CD14-positive monocyte (primary cell): ENCODE data around the gene PEX12. TPM values are rescaled to one million over a fixed set of nuclear protein-coding genes. Genes with fewer than 3 reads are reported as not detected.

Experiments used
- DNase-seq, 3 donors: peaks; one replicate each; pipeline ENCODE4 v3.0.0-alpha.2; 2011 to 2022
- H2AFZ ChIP-seq: 2 replicates; pipeline ENCODE4 v1.6.0; 2012; ENCODE audit warnings: mild to moderate bottlenecking, low read depth, low read length, inconsistent platforms; ENCODE audit not compliant: insufficient read depth, poor library complexity, severe bottlenecking
- H3K27ac ChIP-seq, 2 donors: 1 replicate in 1 of 2; 2 replicates in 1 of 2; pipeline ENCODE4 v1.5.1; 2012 to 2013; ENCODE audit warnings: low read length in 2 of 2, control low read depth in 1 of 2, inconsistent platforms in 1 of 2, low read depth in 1 of 2, mild to moderate bottlenecking in 1 of 2
- H3K27me3 ChIP-seq, 2 donors: one replicate each; pipeline versions ENCODE4 v1.6.0 to v1.6.1; 2011 to 2013; ENCODE audit warnings: low read length in 2 of 2; ENCODE audit not compliant: control insufficient read depth in 2 of 2, insufficient read depth in 2 of 2
- H3K36me3 ChIP-seq, 2 donors: replicated peaks in 1 of 2; 1 replicate in 1 of 2; 2 replicates in 1 of 2; pipeline versions ENCODE4 v1.5.1 to v1.6.1; 2012 to 2013; ENCODE audit warnings: low read length in 2 of 2, control low read depth in 1 of 2, inconsistent platforms in 1 of 2, mild to moderate bottlenecking in 1 of 2; ENCODE audit not compliant: insufficient read depth in 2 of 2, control insufficient read depth in 1 of 2
- H3K4me1 ChIP-seq, 2 donors: 1 replicate in 1 of 2; 2 replicates in 1 of 2; pipeline versions ENCODE4 v1.5.1 to v1.6.1; 2012 to 2013; ENCODE audit warnings: low read length in 2 of 2, control low read depth in 1 of 2, inconsistent platforms in 1 of 2, mild to moderate bottlenecking in 1 of 2, moderate library complexity in 1 of 2; ENCODE audit not compliant: insufficient read depth in 2 of 2, control insufficient read depth in 1 of 2
- H3K4me2 ChIP-seq: replicated peaks from 2 replicates; pipeline ENCODE3; 2012; ENCODE audit warnings: low read length, moderate library complexity, mild to moderate bottlenecking; ENCODE audit not compliant: poor library complexity, severe bottlenecking; ENCODE audit errors: extremely low read depth
- H3K4me3 ChIP-seq, 3 experiments: fragments of 200-600 bp in 1 of 3; sonication (generic) in 1 of 3; replicated peaks in 1 of 3; 1 replicate in 2 of 3; 2 replicates in 1 of 3; pipeline ENCODE4 v1.5.1; 2011 to 2013; ENCODE audit warnings: low read length in 3 of 3, mild to moderate bottlenecking in 3 of 3, control low read depth in 2 of 3, low read depth in 2 of 3, inconsistent platforms in 1 of 3, moderate library complexity in 1 of 3
- H3K79me2 ChIP-seq: 2 replicates; pipeline ENCODE4 v1.6.0; 2012; ENCODE audit warnings: mild to moderate bottlenecking, control low read depth, inconsistent platforms, low read length, moderate library complexity; ENCODE audit not compliant: insufficient read depth
- H3K9ac ChIP-seq: 2 replicates; pipeline ENCODE4 v1.6.0; 2017; ENCODE audit warnings: low read length, mild to moderate bottlenecking; ENCODE audit not compliant: insufficient read depth, poor library complexity, severe bottlenecking
- H3K9me3 ChIP-seq, 2 donors: replicated peaks in 1 of 2; 1 replicate in 1 of 2; 2 replicates in 1 of 2; pipeline versions ENCODE4 v1.5.1 to v1.6.1; 2012 to 2013; ENCODE audit warnings: low read length in 2 of 2, control low read depth in 1 of 2; ENCODE audit not compliant: control insufficient read depth in 1 of 2, insufficient read depth in 1 of 2
- H4K20me1 ChIP-seq: 2 replicates; pipeline ENCODE4 v1.6.0; 2012; ENCODE audit warnings: mild to moderate bottlenecking, low read length, control low read depth, moderate library complexity; ENCODE audit not compliant: insufficient read depth
- H3K27ac Mint-ChIP-seq, 7 donors: one replicate each; pipeline ENCODE4 v1.8.0; 2020; ENCODE audit warnings: mild to moderate bottlenecking in 7 of 7, mixed read lengths in 7 of 7, moderate library complexity in 6 of 7, inconsistent platforms in 2 of 7
- H3K27me3 Mint-ChIP-seq, 3 donors: one replicate each; pipeline ENCODE4 v1.8.0; 2021 to 2022; ENCODE audit warnings: low read depth in 3 of 3, mild to moderate bottlenecking in 3 of 3, mixed read lengths in 3 of 3, moderate library complexity in 3 of 3, inconsistent platforms in 1 of 3
- H3K36me3 Mint-ChIP-seq, 2 donors: one replicate each; pipeline ENCODE4 v1.8.0; 2020; ENCODE audit warnings: mixed read lengths in 2 of 2, inconsistent platforms in 1 of 2, mild to moderate bottlenecking in 1 of 2
- H3K4me1 Mint-ChIP-seq: one replicate; pipeline ENCODE4 v1.8.0; 2020; ENCODE audit warnings: mild to moderate bottlenecking, mixed read lengths
- H3K4me3 Mint-ChIP-seq, 2 donors: one replicate each; pipeline ENCODE4 v1.8.0; 2020; ENCODE audit warnings: mild to moderate bottlenecking in 2 of 2, mixed read lengths in 2 of 2, moderate library complexity in 1 of 2
- H3K9me3 Mint-ChIP-seq, 7 donors: one replicate each; pipeline ENCODE4 v1.8.0; 2020 to 2022; ENCODE audit warnings: mixed read lengths in 7 of 7, mild to moderate bottlenecking in 6 of 7, moderate library complexity in 6 of 7, inconsistent platforms in 2 of 7
- CTCF ChIP-seq: fragments of 200-600 bp; IDR thresholded peaks from one replicate; pipeline ENCODE4 v1.8.0; 2022; ENCODE audit warnings: antibody characterized with exemption, mild to moderate bottlenecking
- WGBS: methylation state at CpG from one replicate; pipeline ENCODE4 v1.1.5; 2013; ENCODE audit warnings: missing lambda C conversion rate; ENCODE audit not compliant: insufficient coverage; 5-methylcytosine and 5-hydroxymethylcytosine counted together
- intact Hi-C, 2 donors: fragments of 100-400 bp; cut with micrococcal nuclease; formaldehyde crosslinking; loops; one replicate each; pipeline versions ENCODE4 v1.15.0 to v1.15.1; 2023
- polyA plus RNA-seq, 3 donors: library from polyadenylated mRNA; depleted of rRNA in 1 of 3; unstranded in 2 of 3; stranded (reverse) in 1 of 3; fragments of 300-500 nt in 2 of 3; fragments of >200 nt in 1 of 3; fragmentation: Illumina TruSeq in 2 of 3; gene quantifications; 1 replicate in 2 of 3; 2 replicates in 1 of 3; pipeline ENCODE4 v1.2.3, GENCODE V29; 2012 to 2021

Gene PEX12
- polyA plus RNA-seq, 3 donors: 0.08 to 0.72 (median 0.31) TPM

- Histone ChIP-seq H3K79me2 (no peaks in the 10 kb centered on the region), H3K27me3 (no peaks in the 10 kb centered on the region), H4K20me1 (no peaks in the 10 kb centered on the region), H3K4me3 (peak overlapping the region; percentile 66 to 87 (median 83)), H3K36me3 (peaks cover 21 to 28% of the 10 kb centered on the region in 2 donors), H3K4me1 (peaks cover 13 to 25% of the 10 kb centered on the region in 2 donors), H3K27ac (peak overlapping the region; percentile 70 to 84), H3K4me2 (peak overlapping the region; percentile 78), H3K9ac (peak overlapping the region; percentile 74), H2AFZ (peak overlapping the region; percentile 90), H3K9me3 (no peaks in the 10 kb centered on the region)
- Mint-ChIP-seq H3K27me3 (peaks cover 3 to 4% (median 4%) of the 10 kb centered on the region in 3 donors), H3K9me3 (peaks cover 0 to 4% (median 0%) of the 10 kb centered on the region in 7 donors), H3K4me1 (peaks cover 18% of the 10 kb centered on the region), H3K27ac (peak overlapping the region; percentile 88 to 95 (median 91)), H3K4me3 (peak overlapping the region; percentile 96 to 97), H3K36me3 (peaks cover 19 to 20% of the 10 kb centered on the region in 2 donors)
- 5% methylated on average over 4 of the region's 8 CpGs for WGBS
- peak in 2 of 3 donors; percentile 18 to 24 for DNase-seq
- intact Hi-C loops: no loop called here
- TF ChIP-seq CTCF: no peak
Measured at GRCh38 chr17:35577830-35578196, 558 bp downstream of the PEX12 start.

GRCh38 chr17:35575759-35576158 is 2.6 kb downstream of the PEX12 start:
- Histone ChIP-seq H2AFZ (no peak overlapping the region), H3K36me3 (peaks cover 25 to 28% of the 10 kb centered on the region in 2 donors), H3K27ac (no peak overlapping the region), H3K9me3 (no peaks in the 10 kb centered on the region), H3K4me2 (no peak overlapping the region), H3K4me1 (peaks cover 13 to 25% of the 10 kb centered on the region in 2 donors), H3K79me2 (peaks cover 5% of the 10 kb centered on the region), H4K20me1 (peaks cover 5% of the 10 kb centered on the region), H3K9ac (no peak overlapping the region), H3K4me3 (no peak overlapping the region), H3K27me3 (no peaks in the 10 kb centered on the region)
- intact Hi-C loops: no loop called here
- Mint-ChIP-seq H3K4me1 (peaks cover 18% of the 10 kb centered on the region), H3K36me3 (peaks cover 22 to 25% of the 10 kb centered on the region in 2 donors), H3K27ac (peak overlapping the region in 1 of 7 donors; percentile 30), H3K4me3 (no peak overlapping the region), H3K9me3 (peaks cover 0 to 3% (median 0%) of the 10 kb centered on the region in 7 donors), H3K27me3 (peaks cover 0 to 2% (median 2%) of the 10 kb centered on the region in 3 donors)
- 100% methylated on average over 2 of the region's 3 CpGs for WGBS
- DNase-seq: no peak
- no peak for TF ChIP-seq CTCF
